HG02884 (cell line): ENCODE measurements around the gene ABHD11.
"Not testable (repeated sequence)": the region's sequence is repeated elsewhere in the genome, so short reads cannot be mapped to it uniquely, and the experiment has no call there.

ENCODE experiments used
- ATAC-seq: cut with Tn5 transposase; IDR thresholded peaks from one replicate; pipeline ENCODE4 v1.9.1; 2021; ENCODE audit warnings: mild to moderate bottlenecking, moderate library complexity; ENCODE audit not compliant: unreplicated experiment

The ABHD11 gene

GRCh38 chr7:73720443-73720842, 18.2 kb downstream of the ABHD11 start:
- ATAC-seq, result not testable (repeated sequence)

- ATAC-seq, result no peak
Measured at GRCh38 chr7:73719806-73720169, 18.8 kb downstream of the ABHD11 start.

- ATAC-seq, result peak; percentile 56
Measured at GRCh38 chr7:73718905-73719805, 19.4 kb downstream of the ABHD11 start, which contains the start of gene STX1A. STX1A (minus strand) TSS chr7:73719669; CDS start chr7:73719631, 38 bp downstream.

- no peak for ATAC-seq
Measured at GRCh38 chr7:73718438-73718881, 20.1 kb downstream of the ABHD11 start.

- no peak for ATAC-seq
Measured at GRCh38 chr7:73717991-73718405, 20.6 kb downstream of the ABHD11 start.

GRCh38 chr7:73717025-73717807, 21.4 kb downstream of the ABHD11 start:
- ATAC-seq, result no peak

GRCh38 chr7:73716318-73716890, 22.2 kb downstream of the ABHD11 start:
- ATAC-seq, result no peak

GRCh38 chr7:73715648-73716317, 22.8 kb downstream of the ABHD11 start:
- no peak for ATAC-seq

- not testable (repeated sequence) for ATAC-seq
Measured at GRCh38 chr7:73713319-73713718, 25.3 kb downstream of the ABHD11 start.

- ATAC-seq, result no peak
Measured at GRCh38 chr7:73712773-73713172, 25.8 kb downstream of the ABHD11 start.

- ATAC-seq, result no peak
Measured at GRCh38 chr7:73708961-73709549, 29.5 kb downstream of the ABHD11 start.

GRCh38 chr7:73707045-73707631, 31.5 kb downstream of the ABHD11 start:
- ATAC-seq, result no peak

GRCh38 chr7:73706126-73707044, 32.2 kb downstream of the ABHD11 start:
- ATAC-seq, result no peak

GRCh38 chr7:73705551-73705920, 33.1 kb downstream of the ABHD11 start:
- ATAC-seq, result no peak

GRCh38 chr7:73704640-73705550, 33.7 kb downstream of the ABHD11 start:
- no peak for ATAC-seq

GRCh38 chr7:73703757-73704639, 34.6 kb downstream of the ABHD11 start:
- no peak for ATAC-seq

- no peak for ATAC-seq
Measured at GRCh38 chr7:73703225-73703624, 35.4 kb downstream of the ABHD11 start.
